Activated T-cell treated with anti-CD3 and anti-CD28 coated beads for 4 hours (primary cell): ENCODE results near the gene NUTM2D.
A peak's percentile ranks its signal among the peaks of the same experiment; 100 is the strongest.
"Not testable (repeated sequence)": the region's sequence is repeated elsewhere in the genome, so short reads cannot be mapped to it uniquely, and the experiment has no call there.

Experiments
- DNase-seq: peaks from one replicate; pipeline ENCODE4 v3.0.0-alpha.2; 2020

The NUTM2D gene

GRCh38 chr10:87357444-87357843, at the start of gene NUTM2D:
Gene NUTM2D, plus strand, starts transcription at chr10:87357744. Its CDS starts 522 bp downstream, at chr10:87358266.
- DNase-seq, result not testable (repeated sequence)

- not testable (repeated sequence) for DNase-seq
Observed at GRCh38 chr10:87308702-87309101, 48.8 kb upstream of the NUTM2D start.

- DNase-seq, result not testable (repeated sequence)
Observed at GRCh38 chr10:87309657-87310056, 47.9 kb upstream of the NUTM2D start.

- not testable (repeated sequence) for DNase-seq
Observed at GRCh38 chr10:87311521-87311920, 46.0 kb upstream of the NUTM2D start.

- DNase-seq, result not testable (repeated sequence)
Observed at GRCh38 chr10:87313649-87314359, 43.7 kb upstream of the NUTM2D start.

GRCh38 chr10:87314360-87314973, 43.1 kb upstream of the NUTM2D start:
- DNase-seq, result not testable (repeated sequence)

- DNase-seq, result not testable (repeated sequence)
Observed at GRCh38 chr10:87321505-87321904, 36.0 kb upstream of the NUTM2D start.

- DNase-seq, result not testable (repeated sequence)
Observed at GRCh38 chr10:87324559-87324958, 33.0 kb upstream of the NUTM2D start.

- DNase-seq, result not testable (repeated sequence)
Observed at GRCh38 chr10:87327958-87328357, 29.6 kb upstream of the NUTM2D start.

GRCh38 chr10:87329131-87329530, 28.4 kb upstream of the NUTM2D start:
- DNase-seq, result not testable (repeated sequence)

- DNase-seq, result not testable (repeated sequence)
Observed at GRCh38 chr10:87332687-87333086, 24.9 kb upstream of the NUTM2D start.

- not testable (repeated sequence) for DNase-seq
Observed at GRCh38 chr10:87340411-87340810, 17.1 kb upstream of the NUTM2D start.

- DNase-seq, result not testable (repeated sequence)
Observed at GRCh38 chr10:87341546-87342142, 15.9 kb upstream of the NUTM2D start.

GRCh38 chr10:87342249-87342710, 15.3 kb upstream of the NUTM2D start:
- peak; percentile 61 for DNase-seq

GRCh38 chr10:87342711-87343258, 14.8 kb upstream of the NUTM2D start:
- DNase-seq, result peak; percentile 75

- not testable (repeated sequence) for DNase-seq
Observed at GRCh38 chr10:87345743-87346142, 11.8 kb upstream of the NUTM2D start.

- DNase-seq, result not testable (repeated sequence)
Observed at GRCh38 chr10:87350161-87350560, 7.4 kb upstream of the NUTM2D start.

- not testable (repeated sequence) for DNase-seq
Observed at GRCh38 chr10:87352825-87353224, 4.7 kb upstream of the NUTM2D start.

- not testable (repeated sequence) for DNase-seq
Observed at GRCh38 chr10:87355110-87355509, 2.4 kb upstream of the NUTM2D start.

- DNase-seq, result not testable (repeated sequence)
Observed at GRCh38 chr10:87358159-87358558, 615 bp downstream of the NUTM2D start.

- not testable (repeated sequence) for DNase-seq
Observed at GRCh38 chr10:87369514-87370112, 12.1 kb downstream of the NUTM2D start.

- DNase-seq, result not testable (repeated sequence)
Observed at GRCh38 chr10:87374091-87374490, 16.5 kb downstream of the NUTM2D start.

- not testable (repeated sequence) for DNase-seq
Observed at GRCh38 chr10:87379115-87379514, 21.6 kb downstream of the NUTM2D start.
